Suppressor macrophage treated with lipopolysaccharide for 4 hours (primary cell): ENCODE results near the gene DDR1.
"Not testable (repeated sequence)": the region's sequence is repeated elsewhere in the genome, so short reads cannot be mapped to it uniquely, and the experiment has no call there.

Experiments
- DNase-seq: peaks from one replicate; pipeline ENCODE4 v3.0.0-alpha.2; 2020

Gene DDR1

DNA sequence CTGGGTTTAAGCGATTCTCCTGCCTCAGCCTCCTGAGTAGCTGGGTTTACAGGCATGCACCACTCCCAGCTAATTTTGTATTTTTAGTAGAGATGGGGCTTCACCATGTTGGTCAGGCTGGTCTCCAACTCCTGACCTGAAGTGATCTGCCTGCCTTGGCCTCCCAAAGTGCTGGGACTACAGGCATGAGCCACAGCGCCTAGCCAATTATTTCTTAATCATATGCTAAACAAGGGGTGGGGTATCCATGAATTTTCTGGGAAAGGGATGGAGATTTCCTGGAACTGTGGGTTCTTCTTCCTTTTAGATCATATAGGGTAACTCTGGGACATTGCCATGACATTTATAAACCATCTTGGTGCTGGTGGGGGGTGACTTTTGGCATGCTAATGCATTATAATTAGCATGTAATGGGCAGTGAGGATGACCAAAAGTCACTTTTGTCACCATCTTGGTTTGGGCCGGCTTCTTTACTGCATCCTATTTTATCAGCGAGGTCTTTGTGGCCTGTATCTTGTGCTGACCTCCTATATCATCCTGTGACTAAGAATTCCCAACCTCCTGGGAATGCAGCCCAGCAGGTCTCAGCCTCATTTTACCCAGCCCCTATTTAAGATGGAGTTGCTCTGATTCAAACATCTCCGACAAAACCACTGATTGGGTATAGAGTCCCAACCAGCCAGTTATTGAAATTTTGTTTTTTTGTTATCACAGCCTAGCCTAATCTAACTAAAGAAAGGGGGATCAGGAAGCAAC, 29.9 kb upstream of the DDR1 start:
- DNase-seq: no peak

DNA sequence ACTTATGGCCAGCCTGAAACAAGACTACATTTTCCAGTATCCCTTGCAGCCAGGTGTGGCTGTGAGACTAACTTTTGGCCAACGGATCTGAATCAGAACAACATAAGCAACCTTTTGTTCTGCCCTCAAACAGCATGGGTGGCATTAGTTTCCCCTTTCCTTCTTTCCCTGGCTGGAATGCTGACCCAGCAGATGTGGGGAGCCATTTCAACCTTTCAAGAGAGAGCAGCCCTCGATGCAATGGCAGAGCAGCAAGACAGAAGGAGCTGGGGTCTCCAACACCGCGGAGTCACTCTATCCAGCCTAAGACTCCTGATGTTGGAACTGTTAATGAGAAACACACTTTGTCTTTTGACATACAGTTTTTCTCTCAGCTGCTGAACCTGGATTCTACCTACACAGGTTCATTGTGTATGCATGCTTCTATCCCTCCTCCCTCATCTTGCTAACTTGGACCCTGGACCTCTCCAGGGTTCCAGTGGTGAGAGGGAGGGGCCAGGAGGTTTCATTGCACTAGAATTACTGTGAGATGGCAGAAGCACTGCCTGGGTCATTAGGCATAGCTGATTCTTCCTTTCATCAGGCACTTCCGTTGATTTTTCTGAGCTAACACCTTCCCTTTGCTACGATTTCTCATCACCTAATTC, 28.8 kb upstream of the DDR1 start:
- DNase-seq: no peak

DNA sequence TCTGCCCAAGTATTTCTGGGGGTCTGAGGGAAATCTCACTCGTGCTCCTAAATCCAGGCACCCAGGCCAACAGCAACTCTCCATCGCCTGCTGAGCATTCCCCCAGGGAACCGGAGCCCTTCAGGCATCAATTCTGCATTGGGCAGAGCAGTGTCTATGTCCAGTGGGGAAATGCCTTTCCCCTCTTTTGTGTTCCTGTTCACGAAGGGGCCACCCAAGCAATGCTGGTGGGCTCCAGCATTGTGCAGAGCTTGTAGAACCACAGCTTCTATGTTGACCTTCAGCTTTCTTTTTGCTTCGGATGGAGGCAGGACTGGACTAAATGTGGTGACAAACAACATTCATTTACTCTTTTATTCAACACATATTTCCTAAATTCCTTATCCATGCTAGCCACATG, 27.2 kb upstream of the DDR1 start:
- DNase-seq: no peak

DNA sequence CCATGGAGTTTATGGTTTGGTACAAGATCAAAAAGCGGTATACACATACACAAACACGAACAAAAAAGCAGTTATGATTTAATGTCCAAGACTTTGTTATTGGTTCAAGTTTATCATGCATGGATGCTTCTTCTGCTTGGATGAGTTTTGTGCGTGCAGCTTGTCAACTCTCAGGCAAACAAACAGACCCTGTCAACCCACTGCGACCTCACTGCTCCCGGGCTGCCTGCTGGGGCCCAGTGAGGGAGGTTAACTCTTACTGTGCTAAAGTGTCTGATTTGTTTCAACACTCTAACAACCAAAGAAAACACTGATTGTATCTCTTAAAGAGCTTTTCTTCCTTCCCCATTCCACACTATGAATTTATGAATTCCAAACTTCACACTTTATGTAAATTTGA, 26.8 kb upstream of the DDR1 start:
- no peak for DNase-seq

DNA sequence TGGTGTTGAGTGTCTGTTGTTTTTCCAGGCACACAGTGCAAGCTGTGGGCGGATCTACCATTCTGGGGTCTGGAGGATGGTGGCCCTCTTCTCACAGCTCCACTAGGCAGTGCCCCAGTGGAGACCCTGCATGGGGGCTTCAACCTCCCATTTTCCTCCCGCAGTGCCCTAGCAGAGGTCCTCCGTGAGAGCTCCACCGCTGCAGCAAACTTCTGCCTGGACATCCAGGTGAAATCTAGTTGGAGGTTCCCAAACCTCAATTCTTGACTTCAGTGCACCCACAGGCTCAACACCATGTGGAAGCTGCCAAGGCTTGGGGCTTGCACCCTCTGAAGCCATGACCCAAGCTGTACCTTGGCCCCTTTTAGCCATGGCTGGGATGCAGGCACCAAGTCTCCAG, 24.6 kb upstream of the DDR1 start:
- DNase-seq: not testable (repeated sequence)

DNA sequence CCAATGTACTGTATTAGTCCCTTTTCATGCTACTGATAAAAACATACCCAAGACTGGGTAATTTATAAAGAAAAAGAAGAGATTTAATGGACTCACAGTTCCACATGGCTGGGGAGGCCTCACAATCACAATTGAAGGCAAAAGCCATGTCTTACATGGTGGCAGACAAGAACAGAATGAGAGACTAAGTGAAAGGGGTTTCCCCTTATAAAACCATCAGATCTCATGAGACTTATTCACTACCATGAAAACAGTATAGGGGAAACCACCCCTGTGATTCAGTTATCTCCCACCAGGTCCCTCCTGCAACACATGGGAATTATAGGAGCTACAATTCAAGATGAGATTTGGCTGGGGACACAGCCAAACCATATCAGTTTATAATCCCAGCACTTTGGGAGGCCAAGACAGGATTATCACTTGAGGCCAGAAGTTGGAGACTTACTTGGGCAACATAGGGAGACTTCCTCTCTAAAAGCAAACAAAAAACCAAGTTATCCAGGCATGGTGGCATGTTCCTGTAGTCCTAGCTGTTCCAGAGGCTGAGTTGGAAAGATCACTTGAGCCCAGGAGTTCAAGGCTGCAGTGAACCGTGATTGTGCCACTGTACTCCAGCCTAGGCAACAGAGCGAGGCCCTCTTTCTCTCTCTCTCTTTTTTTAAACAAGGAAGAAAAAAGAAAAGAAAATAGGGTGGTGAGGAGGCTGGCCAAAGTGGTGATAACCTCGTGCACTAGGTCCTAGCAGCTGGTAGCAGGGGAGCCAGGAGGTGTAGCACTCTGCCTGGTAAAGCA, 22.9 kb upstream of the DDR1 start:
- peak; percentile 32 for DNase-seq

DNA sequence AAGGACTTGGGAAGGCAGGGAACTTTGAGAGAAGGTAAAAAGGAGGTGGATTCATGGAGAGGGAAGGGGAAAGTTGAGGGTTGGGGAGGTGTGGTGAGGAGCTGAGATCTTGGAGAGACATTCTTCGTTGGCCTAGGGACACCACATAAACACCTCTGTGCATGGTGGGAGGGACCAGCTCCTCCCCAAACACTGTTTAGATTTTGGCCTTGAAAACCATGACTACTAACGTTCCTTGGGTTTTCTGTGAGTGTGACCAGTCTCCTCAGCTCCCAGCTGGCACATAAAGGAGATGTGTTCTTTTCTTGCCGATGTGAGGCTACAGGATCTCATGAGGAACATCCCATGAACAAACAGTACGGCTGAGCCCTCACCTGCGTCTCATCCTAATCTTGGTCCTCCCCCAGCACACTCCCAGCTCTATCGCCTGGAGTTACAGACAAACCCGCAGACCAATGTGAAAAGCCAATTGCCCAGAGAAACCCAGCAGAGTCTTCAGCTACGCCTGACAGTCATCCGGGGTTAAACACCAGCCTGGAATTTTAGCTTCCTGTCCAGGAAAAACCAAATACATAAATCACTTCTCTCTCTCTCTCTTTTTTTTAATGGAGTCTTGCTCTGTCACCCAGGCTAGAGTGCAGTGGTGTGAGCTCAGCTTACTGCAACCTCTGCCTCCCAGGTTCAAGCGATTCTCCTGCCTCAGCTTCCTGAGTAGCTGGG, 22.0 kb upstream of the DDR1 start:
- DNase-seq: no peak

DNA sequence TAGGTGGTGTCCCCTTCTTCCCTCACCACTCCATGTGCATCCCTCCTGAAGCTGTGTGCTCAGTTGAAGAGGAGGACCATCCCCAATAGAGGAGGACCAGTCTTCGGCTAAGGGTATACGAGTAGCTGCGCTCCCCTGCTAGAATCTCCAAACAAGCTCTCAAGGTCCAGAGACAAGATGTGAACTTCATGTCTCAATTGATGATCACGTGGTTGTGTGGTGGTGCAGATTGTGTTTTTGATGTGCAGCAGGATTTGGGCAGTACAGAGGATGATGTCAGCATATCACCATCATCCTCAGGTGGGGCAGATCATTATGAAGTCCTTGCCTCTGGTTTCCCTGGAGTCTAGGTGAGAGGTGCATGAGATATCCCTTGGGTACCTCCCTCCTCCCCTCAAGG, 20.0 kb upstream of the DDR1 start:
- no peak for DNase-seq

DNA sequence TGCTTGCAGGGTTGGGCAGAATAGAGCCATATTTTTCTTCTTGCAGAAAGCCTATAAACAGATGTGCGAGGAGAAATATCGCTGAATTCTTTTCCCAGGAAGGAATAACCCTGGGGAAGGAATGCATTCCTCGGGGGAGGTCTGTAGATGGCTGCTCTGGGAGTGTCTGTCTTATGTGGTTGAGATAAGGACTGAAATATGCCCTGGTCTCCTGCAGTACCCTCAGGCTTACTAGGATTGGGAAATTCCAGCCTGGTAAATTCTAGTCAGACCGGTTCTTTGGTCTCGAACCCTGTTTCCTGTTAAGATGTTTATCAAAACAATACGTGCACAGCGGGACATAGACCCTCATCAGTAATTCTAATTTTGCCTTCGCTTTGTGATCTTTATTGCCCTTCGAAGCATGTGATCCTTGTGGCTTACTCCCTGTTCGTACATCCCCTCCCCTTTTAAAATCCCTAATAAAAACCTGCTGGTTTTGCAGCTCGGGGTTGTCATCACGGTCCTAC, 15.0 kb upstream of the DDR1 start:
- DNase-seq: not testable (repeated sequence)

DNA sequence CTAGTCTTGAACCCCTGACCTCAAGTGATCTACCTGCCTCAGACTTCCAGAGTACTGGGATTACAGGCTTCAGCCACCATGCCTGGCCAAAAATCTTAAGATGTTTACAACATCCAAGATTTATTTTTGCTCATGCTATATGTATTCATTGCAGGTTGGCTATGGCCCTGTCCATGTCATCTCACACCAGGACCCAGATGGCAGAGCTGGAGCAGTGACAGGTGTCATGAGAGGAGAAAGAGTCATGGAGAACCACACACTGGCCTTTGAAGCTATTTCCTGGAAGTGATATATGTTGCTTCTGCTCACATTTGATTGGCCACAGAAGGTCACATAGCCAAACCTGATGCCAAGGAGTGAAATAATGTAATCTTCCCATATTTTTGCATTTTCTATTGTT, 13.8 kb upstream of the DDR1 start:
- no peak for DNase-seq

DNA sequence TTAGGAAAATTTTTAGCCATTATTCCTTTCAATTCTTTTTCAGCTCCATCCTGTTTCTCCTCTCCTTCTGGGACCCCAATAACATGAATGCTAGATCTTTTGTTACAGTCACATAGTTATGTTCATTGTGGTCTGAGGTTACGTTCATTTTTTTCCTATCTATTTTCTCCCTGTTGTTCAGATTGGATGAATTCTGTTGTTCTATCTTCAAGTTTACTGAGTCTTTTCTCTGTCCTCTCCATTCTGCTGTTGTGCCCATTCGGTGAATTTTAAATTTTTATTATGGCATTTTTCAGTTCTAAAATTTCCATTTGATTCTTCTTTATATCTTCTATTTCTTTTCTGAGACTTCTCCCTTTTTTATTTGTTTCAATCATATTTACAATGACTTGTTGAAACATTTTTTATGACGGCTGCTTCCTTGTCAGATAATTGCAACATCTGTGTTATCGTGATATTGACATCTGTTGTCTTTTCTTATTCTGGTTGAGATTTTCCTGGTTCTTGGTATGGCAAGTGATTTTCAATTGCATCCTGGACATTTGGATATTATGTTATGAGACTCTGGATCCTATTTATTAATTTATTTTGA, 12.6 kb upstream of the DDR1 start:
- no peak for DNase-seq

DNA sequence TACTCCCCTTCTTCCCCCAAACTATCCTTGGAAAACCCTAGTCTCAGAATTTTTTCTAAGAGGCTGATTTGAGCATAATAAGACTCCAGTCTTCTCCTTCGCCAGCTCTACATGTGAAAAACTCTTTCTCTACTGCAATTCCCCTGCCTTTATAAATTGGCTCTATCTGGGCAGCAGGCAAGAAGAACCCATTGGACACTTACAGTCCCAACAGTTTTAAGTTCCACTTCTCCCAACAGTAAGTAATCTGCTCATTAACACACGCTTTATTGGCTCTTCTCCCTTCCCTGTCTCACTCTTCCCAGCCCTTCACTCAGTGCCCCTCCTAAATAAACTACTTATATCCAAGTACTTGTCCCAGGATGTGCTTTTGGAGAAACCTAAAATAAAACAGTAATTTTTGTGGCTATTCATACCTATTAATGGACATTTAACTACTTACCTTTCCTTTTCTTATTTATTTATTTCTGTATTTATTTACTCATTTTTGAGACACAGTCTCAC, 11.1 kb upstream of the DDR1 start:
- DNase-seq: no peak

DNA sequence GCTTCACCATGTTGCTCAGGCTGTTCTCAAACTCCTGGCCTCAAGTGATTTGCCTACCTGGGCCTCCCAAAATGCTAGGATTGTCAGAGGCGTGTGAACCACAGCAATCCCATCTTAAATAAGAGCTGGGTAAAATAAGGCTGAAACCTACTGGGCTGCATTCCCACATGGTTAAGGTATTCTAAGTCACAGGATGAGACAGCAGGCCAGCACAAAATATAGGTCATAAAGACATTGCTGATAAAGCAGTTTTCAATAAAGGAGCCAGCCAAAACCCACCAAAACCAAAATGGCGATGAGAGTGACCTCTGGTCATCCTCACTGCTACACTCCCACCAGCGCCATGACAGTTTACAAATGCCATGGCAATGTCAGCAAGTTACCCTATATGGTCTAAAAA, 10.5 kb upstream of the DDR1 start:
- DNase-seq: not testable (repeated sequence)

DNA sequence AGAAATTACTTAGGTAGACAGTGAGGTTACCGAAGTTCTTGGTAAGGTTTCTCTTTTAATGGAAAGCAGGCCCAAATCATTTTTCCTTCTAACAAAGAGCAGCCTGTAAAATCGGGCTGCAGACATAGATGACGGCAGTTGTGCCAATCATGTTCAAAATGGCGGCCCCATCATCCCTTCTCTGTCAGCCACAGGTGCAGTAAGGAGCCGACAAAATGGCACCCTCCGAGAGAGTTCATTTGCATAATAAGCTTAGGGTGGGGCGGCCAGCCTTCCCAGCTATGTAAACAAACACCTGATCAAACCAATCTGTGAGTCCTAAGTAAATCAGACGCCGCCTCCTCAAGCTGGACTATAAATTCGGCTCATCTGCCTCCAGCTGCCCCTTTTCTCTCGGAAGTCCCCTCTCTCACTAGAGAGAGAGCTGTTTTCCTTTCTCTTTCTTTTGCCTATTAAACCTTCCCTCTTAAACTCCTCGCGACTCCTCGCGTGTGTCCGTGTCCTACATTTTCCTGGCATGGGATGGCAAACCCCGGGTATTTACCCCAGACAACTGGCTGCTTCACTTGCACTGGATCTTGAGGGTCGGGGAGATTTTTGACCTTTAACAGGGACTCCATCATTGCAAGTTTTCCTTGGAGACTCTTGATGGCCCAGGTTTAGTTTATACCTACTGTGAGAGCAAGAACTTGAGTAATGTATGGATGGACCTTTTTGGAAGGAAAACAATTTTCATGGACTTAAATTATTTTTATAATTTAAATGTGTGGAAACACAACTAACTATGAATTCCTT, 8.9 kb upstream of the DDR1 start:
- no peak for DNase-seq

DNA sequence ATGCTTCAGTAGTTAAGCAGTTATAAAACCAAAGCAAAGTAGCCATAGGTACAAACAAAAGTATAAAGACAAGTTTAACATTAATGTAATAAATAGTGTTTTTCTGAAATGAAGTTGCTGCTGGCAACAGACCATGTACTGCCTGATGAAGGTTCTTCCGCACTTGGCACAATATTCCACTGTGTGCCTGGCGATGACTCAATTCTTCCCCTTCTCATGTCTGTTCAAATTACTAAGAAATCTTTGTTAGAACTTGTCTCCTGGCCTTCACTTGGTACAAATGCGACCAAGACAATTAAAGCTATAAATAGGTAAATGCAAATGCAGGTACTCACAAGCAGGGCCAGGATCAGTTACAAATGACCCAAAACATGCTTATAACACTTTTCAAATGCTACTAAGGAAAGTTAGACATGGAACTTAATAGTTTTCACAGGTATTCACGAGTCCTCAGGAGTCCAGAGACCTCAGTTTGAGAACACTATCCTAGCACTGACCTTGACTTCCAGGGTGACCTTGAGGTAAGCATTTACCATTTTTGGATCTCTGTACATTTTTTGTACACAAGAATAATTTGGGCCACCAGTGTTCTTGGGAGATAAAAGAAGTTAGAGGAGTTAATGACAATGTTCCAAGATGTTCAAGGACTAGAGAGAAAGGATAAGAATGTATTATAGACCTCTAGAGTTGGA, 8.1 kb upstream of the DDR1 start:
- DNase-seq: peak; percentile 16

DNA sequence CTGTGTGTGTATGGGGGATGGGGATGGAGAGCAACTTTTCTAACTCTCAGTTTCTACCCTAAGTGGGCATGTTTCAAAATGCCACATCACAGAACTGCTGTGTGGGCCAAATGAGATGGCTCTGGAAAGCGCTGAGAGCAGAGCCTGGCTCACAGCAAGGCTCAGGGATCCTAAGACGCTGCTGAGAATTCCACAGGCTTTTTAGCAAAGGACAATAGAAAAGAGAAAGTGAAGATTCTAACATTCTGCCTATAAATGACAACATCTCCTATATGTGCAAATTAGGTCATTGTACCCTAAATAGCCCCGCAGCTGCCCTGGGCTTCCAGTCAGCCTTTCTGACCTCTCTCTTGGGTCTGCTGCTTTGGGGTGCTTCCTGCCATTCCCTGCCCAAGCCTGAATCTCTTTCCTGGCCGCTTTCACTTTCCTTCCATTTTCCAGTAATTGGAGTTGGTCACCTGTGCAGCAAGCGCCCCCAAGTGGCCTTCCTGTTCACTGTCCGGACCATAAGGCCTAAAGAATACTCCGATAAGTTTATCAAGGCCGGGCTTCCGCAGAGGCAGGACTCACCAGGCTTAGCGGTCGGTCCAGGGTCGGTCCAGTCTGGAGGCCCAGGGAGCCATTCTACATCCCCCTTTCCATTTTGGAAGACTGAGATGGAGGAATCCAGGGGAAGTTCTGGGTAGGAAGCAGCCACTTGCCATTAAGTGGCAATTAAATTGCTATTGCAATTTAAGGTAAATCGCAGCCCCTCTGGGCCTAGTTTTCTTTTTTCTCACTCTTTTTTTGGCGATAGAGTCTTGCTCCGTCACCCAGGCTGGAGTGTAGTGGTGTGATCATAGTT, 6.7 kb upstream of the DDR1 start:
- peak; percentile 93 for DNase-seq

DNA sequence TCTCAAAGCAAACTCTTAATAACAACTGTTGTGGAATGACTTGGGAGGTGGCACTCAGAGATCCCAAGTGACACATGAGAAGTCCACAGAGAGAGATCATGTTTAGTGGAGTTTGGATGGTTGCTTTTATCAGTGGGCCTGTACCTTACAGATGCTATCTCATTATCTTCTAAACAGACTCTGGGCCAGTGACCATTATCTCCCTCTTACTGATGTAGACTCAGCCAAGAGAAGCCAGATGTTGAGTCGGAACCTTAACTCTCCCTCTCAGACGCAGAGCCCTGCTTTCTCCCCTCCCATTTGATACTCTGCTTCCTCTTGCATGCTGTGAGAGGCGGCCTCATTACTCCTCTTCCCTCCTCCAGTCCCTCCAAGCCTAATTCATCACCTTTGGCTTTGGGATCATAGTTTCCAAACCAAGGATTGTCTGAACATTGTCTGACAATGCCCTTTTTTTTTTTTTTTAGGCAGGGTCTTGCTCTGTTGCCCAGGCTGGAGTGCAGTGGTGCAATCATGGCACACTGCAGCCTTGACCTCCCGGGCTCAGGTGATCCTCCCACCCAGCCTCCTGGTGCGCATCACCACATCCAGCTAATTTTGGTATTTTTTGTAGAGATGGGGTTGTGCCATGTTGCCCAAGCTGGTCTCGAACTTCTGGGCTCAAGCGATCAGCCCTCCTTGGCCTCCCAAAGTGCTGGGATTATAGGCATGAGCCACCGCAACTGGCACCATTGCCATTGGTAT, 4.5 kb upstream of the DDR1 start:
- DNase-seq: no peak

DNA sequence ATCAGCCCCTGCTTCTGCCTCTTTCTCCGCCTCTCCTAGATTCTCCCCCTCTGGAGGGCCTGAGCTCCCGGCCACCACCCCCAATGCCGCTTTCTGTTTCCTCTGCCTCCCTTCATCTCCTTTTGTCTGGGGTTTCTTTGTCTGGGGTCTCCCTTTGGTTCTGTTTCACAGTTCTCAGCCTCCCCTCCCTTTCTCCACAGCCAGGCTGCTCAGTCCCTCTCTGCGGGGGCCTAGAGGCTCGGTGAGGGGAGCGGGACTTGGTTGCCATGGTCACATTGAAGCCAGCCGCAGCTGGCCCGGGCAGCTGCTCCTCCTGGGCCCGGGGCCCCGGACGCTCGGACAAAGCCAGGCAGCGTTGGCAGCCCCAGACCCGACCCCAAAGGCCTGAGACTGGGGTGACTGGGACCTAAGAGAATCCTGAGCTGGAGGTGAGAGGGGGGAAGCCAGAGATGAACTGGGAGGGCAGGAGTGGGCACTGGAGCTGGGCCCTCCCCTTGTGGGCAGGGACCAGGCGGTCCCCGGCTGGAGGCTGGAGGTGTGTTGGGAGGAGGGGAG, 3.5 kb upstream of the DDR1 start:
- no peak for DNase-seq
